Tibial nerve (tissue), 4 donors: ENCODE measurements around the gene EEA1.

Experiments used
- EP300 ChIP-seq, 2 donors: sonication (generic); formaldehyde crosslinking; IDR thresholded peaks; one replicate each; pipeline ENCODE4 v1.6.1; 2017; ENCODE audit warnings: antibody characterized with exemption in 2 of 2, mild to moderate bottlenecking in 1 of 2
- POLR2A ChIP-seq, 2 donors: fragments of 450-650 bp; IDR thresholded peaks; one replicate each; pipeline ENCODE4 v1.6.1; 2017; ENCODE audit warnings: antibody characterized with exemption in 2 of 2, mild to moderate bottlenecking in 2 of 2, moderate library complexity in 2 of 2
- TF ChIP-seq, protein P1 (sequence below), 5 experiments: fragments of 200-600 bp in 3 of 5; fragments of 450-650 bp in 2 of 5; sonication (generic) in 3 of 5; IDR thresholded peaks; one replicate each; pipeline ENCODE4 v1.5.1; 2016 to 2019; ENCODE audit warnings: antibody characterized with exemption in 5 of 5, mild to moderate bottlenecking in 3 of 5, moderate library complexity in 2 of 5

DNA sequence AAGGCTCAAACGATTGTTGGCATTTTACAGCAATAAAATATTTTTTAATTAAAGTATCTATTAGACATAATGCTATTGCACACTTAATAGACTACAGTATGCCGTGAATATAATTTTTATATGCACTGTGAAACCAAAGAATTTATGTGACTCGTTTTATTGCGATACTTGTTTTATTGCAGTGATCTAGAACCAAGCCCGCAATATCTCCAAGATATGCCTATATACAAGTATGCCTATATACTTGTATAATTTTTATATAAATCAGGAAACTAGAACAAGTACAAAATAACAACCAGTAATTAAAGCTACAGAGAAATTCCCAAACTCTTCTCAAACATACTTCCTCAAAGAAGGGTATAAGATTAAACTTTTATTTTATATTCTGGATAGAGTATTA lies 31.3 kb downstream of the EEA1 start:
- TF ChIP-seq, protein P1, sequence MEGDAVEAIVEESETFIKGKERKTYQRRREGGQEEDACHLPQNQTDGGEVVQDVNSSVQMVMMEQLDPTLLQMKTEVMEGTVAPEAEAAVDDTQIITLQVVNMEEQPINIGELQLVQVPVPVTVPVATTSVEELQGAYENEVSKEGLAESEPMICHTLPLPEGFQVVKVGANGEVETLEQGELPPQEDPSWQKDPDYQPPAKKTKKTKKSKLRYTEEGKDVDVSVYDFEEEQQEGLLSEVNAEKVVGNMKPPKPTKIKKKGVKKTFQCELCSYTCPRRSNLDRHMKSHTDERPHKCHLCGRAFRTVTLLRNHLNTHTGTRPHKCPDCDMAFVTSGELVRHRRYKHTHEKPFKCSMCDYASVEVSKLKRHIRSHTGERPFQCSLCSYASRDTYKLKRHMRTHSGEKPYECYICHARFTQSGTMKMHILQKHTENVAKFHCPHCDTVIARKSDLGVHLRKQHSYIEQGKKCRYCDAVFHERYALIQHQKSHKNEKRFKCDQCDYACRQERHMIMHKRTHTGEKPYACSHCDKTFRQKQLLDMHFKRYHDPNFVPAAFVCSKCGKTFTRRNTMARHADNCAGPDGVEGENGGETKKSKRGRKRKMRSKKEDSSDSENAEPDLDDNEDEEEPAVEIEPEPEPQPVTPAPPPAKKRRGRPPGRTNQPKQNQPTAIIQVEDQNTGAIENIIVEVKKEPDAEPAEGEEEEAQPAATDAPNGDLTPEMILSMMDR (IDR thresholded peaks at IDR 0.05) = no peak
- TF ChIP-seq POLR2A (IDR thresholded peaks at IDR 0.05) (no peak), EP300 (IDR thresholded peaks at IDR 0.05) (no peak)
